ENCODE measurements around the gene WNT9A.
"Not testable (repeated sequence)": the region's sequence is repeated elsewhere in the genome, so short reads cannot be mapped to it uniquely, and the experiment has no call there.

The WNT9A gene

DNA sequence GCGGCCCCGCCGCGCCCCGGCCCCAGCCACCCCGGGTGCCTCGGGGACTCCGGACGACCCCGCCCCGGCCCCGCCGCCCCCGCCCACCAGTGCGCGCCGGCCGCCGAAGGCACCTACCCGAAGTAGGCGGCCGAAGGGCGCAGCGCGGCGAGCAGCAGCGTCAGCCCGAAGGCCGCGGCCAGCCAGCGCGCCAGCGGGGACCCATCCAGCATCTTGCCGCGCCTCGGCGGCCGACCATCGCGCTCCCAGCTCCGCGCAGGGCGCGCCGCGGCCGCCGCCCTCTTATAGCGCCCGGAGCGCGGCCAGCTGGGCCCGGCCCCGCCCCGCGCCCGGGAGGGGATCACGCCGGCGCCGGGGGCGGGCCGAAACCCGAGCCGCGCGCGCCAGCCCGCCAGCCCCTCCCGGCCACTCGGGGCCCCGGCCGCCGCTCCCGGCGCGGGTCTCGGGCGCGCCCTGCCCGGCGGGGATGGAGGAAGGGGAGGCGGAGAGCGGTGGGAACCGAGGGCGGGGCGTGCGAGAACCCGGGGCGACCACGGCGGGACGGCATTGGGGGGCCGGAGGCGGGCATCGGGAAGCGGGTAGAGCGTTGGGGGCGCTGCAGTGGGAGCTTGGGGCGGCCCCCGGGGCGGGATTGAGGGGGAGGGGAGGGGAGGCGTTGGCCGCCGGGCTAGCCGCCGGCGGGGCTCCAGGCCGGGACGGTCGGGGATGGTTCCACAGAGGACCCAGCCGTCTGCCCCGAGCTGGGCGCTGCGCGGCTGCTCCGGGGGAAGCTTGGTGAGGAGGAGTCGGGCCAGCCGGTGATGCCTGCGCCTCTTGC, at the start of gene WNT9A:
Gene WNT9A (minus strand): TSS at position 257 of the 817 bp plus-strand sequence. CDS start 45 bp downstream, at position 212.
- DNase-seq (ENCODE audit: low read depth in 2 of 3, low spot score in 2 of 3), result no peak

GRCh38 chr1:227996187-227996950, 48.6 kb upstream of the WNT9A start:
- no peak for DNase-seq (ENCODE audit: low read depth in 2 of 3, low spot score in 2 of 3)

DNA sequence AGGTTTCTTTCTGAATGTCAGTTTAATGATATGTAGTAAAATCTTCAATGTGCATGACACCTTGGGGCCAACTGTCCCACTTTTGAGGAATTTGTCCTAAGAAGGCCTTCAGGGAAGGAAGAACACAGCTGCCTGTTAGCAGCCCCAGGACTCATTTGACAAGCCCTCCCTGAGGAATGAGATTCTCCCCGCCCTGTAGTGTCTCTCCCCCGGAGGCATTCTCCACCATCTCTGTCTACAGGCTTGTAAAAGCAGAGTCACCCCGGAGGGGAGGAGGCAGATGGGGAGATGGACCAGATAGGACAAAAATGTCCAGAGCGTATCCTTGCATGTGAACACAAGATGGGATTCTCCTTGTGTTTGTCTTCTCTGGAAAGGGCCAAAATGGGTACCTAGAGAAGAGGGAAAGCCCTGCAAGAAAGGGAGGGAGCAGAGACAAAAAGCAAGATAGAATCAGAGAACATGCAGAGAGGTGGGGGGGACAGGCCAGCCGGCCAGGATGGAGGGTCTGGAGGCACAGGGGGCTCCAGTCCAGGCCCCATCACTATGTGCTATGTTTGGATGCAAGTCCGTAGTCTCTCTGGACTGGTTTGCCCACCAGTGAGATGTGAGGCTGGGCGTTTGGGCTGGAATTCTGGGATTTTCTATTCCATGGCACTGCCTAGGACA, 47.0 kb upstream of the WNT9A start:
- no peak for DNase-seq (ENCODE audit: low read depth in 2 of 3, low spot score in 2 of 3)

DNA sequence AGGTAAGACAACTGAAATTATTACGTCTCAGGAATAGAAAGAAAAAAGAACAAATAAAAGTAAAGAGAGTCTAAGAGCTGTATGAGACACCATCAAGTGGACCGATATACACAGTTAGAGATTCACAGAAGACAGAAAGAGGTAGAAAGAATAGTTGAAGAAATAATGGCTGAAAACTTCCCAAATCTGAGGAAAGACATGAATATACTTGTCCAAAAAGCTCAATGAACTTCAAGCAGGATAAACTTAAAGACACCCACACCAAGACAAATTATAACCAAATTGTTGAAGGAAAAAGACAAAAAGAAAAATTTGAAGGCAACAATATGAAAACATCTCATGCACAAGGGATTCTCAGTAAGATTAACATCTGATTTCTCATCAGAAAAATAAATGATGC, 39.4 kb upstream of the WNT9A start:
- DNase-seq (ENCODE audit: low read depth in 2 of 3, low spot score in 2 of 3), result no peak

- DNase-seq (ENCODE audit: low read depth in 2 of 3, low spot score in 2 of 3), result not testable (repeated sequence)
Measured at GRCh38 chr1:227975583-227976283, 28.0 kb upstream of the WNT9A start.

- DNase-seq (ENCODE audit: low read depth in 2 of 3, low spot score in 2 of 3), result not testable (repeated sequence)
Measured at GRCh38 chr1:227973724-227974288, 26.1 kb upstream of the WNT9A start.

GRCh38 chr1:227972843-227973374, 25.2 kb upstream of the WNT9A start:
- DNase-seq (ENCODE audit: low read depth in 2 of 3, low spot score in 2 of 3), result not testable (repeated sequence)

DNA sequence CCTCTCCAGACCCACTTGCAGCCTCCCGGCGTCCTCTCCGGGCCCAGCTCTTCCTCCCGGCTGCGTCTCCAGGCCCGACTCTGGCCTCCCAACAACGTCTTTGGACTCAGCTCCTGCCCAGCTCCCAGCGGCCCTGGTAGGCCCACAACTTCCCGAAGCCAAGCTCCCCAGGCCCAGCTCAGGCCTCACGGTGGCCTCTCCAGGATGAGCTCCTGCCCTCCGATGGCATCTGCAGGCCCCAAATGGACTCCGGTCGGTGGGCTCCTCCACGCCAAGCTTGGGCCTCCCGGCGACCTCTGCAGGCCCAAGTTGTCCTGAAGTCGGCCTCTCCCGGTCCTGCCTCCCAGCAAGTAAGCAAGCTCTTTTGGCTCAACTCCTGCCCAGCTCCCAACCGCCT, 24.5 kb upstream of the WNT9A start:
- not testable (repeated sequence) for DNase-seq (ENCODE audit: low read depth in 2 of 3, low spot score in 2 of 3)

GRCh38 chr1:227971643-227972282, 24.0 kb upstream of the WNT9A start:
- not testable (repeated sequence) for DNase-seq (ENCODE audit: low read depth in 2 of 3, low spot score in 2 of 3)

GRCh38 chr1:227971216-227971615, 23.5 kb upstream of the WNT9A start:
- DNase-seq (ENCODE audit: low read depth in 2 of 3, low spot score in 2 of 3), result not testable (repeated sequence)

DNA sequence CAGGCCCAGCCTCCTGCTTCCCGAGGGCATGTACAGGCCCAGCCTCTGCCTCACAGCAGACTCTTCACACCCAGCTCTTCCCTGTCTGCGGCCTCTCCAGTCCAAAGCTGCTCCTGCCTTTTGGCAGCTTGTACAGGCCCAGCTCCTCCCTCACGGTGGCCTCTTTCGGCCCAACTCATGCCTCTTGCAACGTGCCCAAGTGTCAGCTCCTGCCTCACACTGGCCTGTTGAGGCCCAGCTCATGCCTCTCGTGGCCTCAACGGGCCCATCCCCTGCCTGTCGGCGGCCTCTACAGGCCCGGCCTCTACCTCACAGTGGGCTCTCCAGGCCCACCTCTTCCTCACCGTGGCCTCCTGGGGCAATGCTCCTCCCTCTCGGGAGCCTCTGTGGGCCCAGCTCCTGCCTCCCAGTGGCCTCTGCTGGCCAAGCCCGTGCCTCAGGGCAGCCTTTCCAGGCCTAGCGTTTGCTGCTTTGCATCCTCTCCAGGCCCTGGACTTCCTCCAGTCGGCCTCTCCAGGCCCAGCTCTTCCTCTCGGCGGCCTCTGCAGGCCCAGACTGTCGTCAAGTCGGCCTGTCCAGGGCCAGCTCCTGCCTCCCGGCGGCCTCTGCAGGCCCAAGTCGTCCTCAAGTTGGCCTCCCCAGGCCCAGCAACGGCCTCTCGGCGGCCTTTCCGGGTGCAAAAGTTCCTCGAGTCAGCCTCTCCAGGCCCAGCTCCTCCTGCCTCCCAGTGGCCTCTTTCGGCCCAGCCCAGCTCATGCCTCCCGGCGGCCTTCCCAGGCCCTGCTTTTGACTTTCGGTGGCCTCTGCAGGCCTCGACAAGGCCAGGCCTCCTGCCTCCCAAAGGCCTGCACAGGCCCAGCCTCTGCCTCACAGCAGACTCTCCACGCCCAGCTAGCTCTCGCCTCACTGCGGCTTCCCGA, 22.6 kb upstream of the WNT9A start:
- DNase-seq (ENCODE audit: low read depth in 2 of 3, low spot score in 2 of 3), result not testable (repeated sequence)

- DNase-seq (ENCODE audit: low read depth in 2 of 3, low spot score in 2 of 3), result not testable (repeated sequence)
Measured at GRCh38 chr1:227967815-227968214, 20.1 kb upstream of the WNT9A start.

DNA sequence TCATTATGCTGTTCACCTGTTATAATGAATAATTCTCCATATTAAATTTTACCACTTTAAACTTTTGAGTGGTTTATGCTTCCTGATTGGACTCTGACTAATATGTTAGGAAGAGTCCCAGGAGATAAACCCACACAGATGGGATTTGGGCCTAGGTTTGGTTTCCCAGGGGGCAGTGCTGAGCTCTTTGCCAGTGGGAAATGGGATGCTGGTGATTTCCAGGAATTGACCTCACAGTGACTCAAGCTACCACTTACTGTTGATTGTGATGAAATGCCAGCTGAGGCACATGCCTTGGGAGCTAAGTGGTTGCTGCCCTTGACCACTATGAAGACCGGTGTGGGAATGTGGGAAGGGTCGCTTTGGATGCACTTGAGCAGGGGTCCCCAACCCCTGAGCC, 19.0 kb upstream of the WNT9A start:
- DNase-seq (ENCODE audit: low read depth in 2 of 3, low spot score in 2 of 3), result not testable (repeated sequence)

- no peak for DNase-seq (ENCODE audit: low read depth in 2 of 3, low spot score in 2 of 3)
Measured at GRCh38 chr1:227961651-227962466, 14.1 kb upstream of the WNT9A start.

- DNase-seq (ENCODE audit: low read depth in 2 of 3, low spot score in 2 of 3), result no peak
Measured at GRCh38 chr1:227959325-227959860, 11.7 kb upstream of the WNT9A start.

DNA sequence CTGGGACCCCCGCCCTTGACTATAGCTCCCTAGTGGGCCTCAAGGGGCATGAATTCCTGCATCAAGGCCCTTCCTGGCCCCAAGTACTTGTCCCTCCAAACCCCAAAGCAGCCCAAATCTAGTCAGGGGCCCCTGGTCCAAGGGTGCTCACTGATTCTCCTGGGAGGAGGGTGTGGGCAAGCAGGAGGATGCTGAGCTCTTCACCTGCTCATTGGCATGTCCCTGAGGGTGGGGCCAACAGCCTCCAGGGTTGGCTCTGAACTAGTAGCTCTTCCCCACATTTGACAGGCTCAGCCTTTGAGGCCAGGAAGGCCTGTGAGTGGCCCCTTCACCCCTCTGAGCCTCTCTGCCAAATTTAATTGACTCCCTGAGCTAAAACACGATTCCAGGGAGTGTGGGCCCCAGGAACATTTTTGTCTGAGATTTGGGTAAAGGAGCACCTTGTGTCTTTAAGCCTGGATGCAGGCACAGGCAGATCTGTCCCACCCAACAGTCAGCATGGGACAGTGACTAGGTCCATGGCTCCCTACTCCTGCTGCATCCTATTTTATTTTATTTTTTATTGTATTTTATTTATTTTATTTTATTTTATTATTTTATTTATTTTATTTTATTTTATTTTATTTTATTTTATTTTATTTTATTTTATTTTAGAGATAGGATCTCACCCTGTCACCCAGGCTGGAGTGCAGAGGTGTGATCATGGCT, 11.0 kb upstream of the WNT9A start:
- no peak for DNase-seq (ENCODE audit: low read depth in 2 of 3, low spot score in 2 of 3)

GRCh38 chr1:227955808-227956207, 8.1 kb upstream of the WNT9A start:
- DNase-seq (ENCODE audit: low read depth in 2 of 3, low spot score in 2 of 3), result no peak
